ENCODE data around the gene SP140.
"Not testable (repeated sequence)": the region's sequence is repeated elsewhere in the genome, so short reads cannot be mapped to it uniquely, and the experiment has no call there.

Gene SP140

GRCh38 chr2:230224458-230224857 lies 1.1 kb upstream of the SP140 start:
- no peak for DNase-seq

- DNase-seq: no peak
Measured at GRCh38 chr2:230226051-230226551, 565 bp downstream of the SP140 start.

- DNase-seq: no peak
Measured at GRCh38 chr2:230227216-230227615, 1.7 kb downstream of the SP140 start.

- DNase-seq: no peak
Measured at GRCh38 chr2:230230087-230230486, 4.6 kb downstream of the SP140 start.

GRCh38 chr2:230230496-230231200 lies 5.1 kb downstream of the SP140 start:
- DNase-seq: no peak

GRCh38 chr2:230231251-230231650 lies 5.7 kb downstream of the SP140 start:
- no peak for DNase-seq

GRCh38 chr2:230234122-230234722 lies 8.7 kb downstream of the SP140 start:
- no peak for DNase-seq

- DNase-seq: no peak
Measured at GRCh38 chr2:230234845-230235244, 9.3 kb downstream of the SP140 start.

- no peak for DNase-seq
Measured at GRCh38 chr2:230244211-230244610, 18.7 kb downstream of the SP140 start.

GRCh38 chr2:230246206-230246605 lies 20.7 kb downstream of the SP140 start:
- no peak for DNase-seq

- no peak for DNase-seq
Measured at GRCh38 chr2:230250231-230250630, 24.7 kb downstream of the SP140 start.

GRCh38 chr2:230254152-230254881 lies 28.8 kb downstream of the SP140 start:
- DNase-seq: no peak

- DNase-seq: no peak
Measured at GRCh38 chr2:230256733-230257332, 31.3 kb downstream of the SP140 start.

- DNase-seq: no peak
Measured at GRCh38 chr2:230258483-230258882, 32.9 kb downstream of the SP140 start.

GRCh38 chr2:230262246-230262645 lies 36.7 kb downstream of the SP140 start:
- no peak for DNase-seq

- DNase-seq: not testable (repeated sequence)
Measured at GRCh38 chr2:230264945-230265344, 39.4 kb downstream of the SP140 start.

- no peak for DNase-seq
Measured at GRCh38 chr2:230266638-230267037, 41.1 kb downstream of the SP140 start.

- DNase-seq: no peak
Measured at GRCh38 chr2:230267059-230267458, 41.5 kb downstream of the SP140 start.

GRCh38 chr2:230267556-230267955 lies 42.0 kb downstream of the SP140 start:
- DNase-seq: no peak

- DNase-seq: no peak
Measured at GRCh38 chr2:230268606-230269243, 43.2 kb downstream of the SP140 start.

GRCh38 chr2:230269715-230270114 lies 44.2 kb downstream of the SP140 start:
- DNase-seq: no peak

Data from anterior cingulate cortex (tissue), 58 donors.